RWPE1 (cell line): ENCODE data around the gene MYOG.

Experiments used
- CTCF ChIA-PET: fragments of 350-600 bp; sonication (Branson Sonifier 250); formaldehyde crosslinking; extraction: SDS; loops from one replicate; lab custom pipeline; 2021; lab: Yijun Ruan, JAX
- POLR2A ChIA-PET: fragments of 400-600 bp; formaldehyde crosslinking; extraction: SDS; loops from one replicate; lab custom pipeline; 2020; ENCODE audit warnings: antibody characterized with exemption; ENCODE audit not compliant: low non-redundant PET; lab: Yijun Ruan, JAX
- DNase-seq: peaks from one replicate; pipeline ENCODE4 v3.0.0; 2012; ENCODE audit warnings: low spot score
- H3K27ac ChIP-seq: fragments of 450-650 bp; 2 replicates; pipeline ENCODE4 v1.5.1; 2017
- TF ChIP-seq, protein P1 (sequence below): fragments of 450-650 bp; conservative IDR thresholded peaks from 2 replicates; pipeline ENCODE4 v1.5.1; 2017; ENCODE audit warnings: low read depth, mild to moderate bottlenecking

The MYOG gene

DNA sequence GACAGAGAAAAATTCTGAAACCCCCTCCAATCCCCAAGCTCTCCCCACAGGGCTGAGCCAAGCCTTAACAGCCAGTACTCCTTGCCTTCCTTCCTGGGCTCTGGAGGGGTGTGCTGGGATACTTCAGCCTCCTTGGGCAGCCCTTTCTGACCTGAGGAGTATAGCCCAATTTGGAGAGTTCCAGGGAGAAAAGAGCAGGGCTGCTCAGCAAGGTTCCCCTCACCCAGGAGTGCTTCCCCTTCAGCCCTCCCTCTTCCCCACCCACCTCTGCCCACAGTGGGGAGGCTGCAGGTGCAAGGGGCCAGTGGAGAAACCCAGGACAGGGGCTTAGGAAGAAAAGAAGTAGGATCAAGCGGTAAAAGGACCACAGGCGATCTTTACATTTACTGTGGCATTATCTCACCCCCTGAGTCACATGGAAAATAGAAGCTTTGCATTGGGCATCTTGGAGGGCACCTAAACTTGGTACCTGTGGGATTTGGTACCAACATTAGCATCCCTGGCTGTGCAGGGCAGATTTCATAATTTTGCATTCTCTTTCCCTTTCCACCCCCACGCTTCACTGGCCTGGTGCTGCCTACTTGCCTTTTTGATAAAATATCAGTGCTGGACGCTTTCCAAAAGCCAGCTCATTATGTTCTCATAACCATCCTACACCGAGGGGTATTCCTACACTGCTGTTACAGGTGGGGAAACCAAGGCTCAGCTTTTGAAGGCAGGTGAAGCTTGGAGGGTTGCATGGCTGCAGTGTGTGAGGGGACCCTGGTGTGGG is 38.9 kb upstream of the MYOG start:
- TF ChIP-seq, protein P1, sequence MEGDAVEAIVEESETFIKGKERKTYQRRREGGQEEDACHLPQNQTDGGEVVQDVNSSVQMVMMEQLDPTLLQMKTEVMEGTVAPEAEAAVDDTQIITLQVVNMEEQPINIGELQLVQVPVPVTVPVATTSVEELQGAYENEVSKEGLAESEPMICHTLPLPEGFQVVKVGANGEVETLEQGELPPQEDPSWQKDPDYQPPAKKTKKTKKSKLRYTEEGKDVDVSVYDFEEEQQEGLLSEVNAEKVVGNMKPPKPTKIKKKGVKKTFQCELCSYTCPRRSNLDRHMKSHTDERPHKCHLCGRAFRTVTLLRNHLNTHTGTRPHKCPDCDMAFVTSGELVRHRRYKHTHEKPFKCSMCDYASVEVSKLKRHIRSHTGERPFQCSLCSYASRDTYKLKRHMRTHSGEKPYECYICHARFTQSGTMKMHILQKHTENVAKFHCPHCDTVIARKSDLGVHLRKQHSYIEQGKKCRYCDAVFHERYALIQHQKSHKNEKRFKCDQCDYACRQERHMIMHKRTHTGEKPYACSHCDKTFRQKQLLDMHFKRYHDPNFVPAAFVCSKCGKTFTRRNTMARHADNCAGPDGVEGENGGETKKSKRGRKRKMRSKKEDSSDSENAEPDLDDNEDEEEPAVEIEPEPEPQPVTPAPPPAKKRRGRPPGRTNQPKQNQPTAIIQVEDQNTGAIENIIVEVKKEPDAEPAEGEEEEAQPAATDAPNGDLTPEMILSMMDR, result no peak
- peak; percentile 72 for DNase-seq
- ChIA-PET CTCF (interaction anchor here (0.8 to 2.5 kb wide), 2 partner anchors 40 to 85 kb away, joined by 3 to 15 read pairs; no protein-coding TSS in a partner anchor), POLR2A (no interaction called here)
- H3K27ac ChIP-seq, result no peak overlapping the region

DNA sequence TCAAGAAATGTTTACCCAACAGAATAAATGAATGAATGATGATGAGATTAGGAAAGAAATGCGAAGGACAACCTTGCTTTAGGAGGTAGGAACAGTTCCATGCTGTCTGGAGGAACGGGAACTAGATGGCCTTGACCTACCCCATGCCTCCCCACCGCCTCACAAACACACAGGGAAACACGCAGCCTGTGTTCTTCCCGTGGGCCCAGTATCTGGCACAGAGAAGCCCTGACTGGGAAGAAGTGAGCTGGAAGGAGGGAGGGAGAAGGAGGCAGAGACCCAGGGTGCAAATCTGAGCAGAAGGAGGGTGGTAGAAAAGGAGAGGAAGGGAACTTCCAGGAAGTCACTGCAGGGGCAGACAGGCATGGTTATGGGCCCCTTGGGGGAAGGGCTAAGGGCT is 38.2 kb upstream of the MYOG start:
- no peak overlapping the region for H3K27ac ChIP-seq
- TF ChIP-seq, protein P1, result no peak
- no peak for DNase-seq
- ChIA-PET POLR2A (no interaction called here), CTCF (no interaction called here)

DNA sequence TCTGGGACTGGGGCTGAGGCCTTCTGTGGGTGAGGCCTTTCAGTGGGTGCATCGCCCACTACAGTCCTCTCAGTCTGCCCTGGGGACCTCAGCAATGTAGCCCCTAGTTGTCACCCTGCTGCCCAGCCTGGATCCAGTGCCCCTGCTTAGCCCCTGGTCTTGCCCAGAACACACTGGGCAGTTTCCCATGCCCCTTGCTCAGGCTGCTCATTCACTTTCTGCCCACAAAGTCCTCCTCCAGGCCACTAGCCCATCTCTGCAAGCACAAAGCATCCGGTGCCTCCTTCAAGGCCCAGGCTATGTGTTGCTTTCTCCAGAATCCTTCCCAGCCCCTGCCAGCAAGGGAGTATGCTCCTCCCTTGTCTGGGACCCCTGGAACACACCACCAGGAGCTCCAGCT is 36.3 kb upstream of the MYOG start:
- TF ChIP-seq, protein P1, result no peak
- H3K27ac ChIP-seq, result no peak overlapping the region
- ChIA-PET POLR2A (no interaction called here), CTCF (interaction anchor here (0.6 to 2.8 kb wide), 3 partner anchors 50 to 463 kb away, joined by 4 to 18 read pairs (median 6); no protein-coding TSS in a partner anchor)
- DNase-seq, result no peak

DNA sequence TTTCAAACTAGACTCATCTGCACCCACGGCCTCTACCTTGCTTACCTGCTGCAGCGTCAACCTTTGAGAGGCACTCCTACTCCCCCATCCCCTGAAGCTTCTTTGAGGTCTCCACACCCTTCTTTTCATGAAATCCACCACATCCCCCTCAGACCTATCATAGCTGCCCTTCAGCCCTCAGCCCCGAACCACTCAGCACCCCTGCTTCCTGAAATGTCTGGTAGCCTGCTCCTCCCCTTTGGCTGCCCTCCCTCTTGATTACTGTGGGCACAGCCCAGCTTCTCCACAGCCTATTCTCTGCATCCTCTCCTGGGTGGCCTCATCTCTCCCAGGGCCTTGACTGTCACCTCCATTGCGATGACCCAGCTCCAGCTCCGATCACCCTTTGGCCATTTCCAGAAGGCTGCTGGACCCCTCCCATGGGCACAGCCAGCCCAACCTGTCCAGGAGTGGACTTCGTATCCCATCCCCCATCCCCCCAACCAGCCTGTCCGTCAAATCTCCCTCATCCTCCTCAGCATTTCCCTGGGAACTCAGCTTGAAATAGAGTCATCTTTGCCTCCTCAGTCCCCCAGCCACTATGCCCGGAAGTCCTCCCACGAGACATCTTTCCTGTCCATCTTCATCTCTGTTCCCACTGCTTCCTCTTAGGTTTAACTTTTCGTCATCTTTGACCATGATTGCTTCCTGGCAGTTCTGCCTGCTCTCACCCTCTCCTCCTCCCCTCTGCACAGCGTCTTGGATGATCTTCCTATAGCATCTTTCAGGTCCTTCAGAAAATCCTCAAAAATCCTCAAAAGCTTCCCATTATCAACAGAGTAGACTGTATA is 35.6 kb upstream of the MYOG start:
- H3K27ac ChIP-seq, result no peak overlapping the region
- TF ChIP-seq, protein P1, result no peak
- CTCF ChIA-PET, result interaction anchor here (0.5 to 2.8 kb wide), 8 partner anchors 49 to 464 kb away, joined by 3 to 18 read pairs (median 4); no protein-coding TSS in a partner anchor
- POLR2A ChIA-PET, result no interaction called here
- DNase-seq, result no peak

DNA sequence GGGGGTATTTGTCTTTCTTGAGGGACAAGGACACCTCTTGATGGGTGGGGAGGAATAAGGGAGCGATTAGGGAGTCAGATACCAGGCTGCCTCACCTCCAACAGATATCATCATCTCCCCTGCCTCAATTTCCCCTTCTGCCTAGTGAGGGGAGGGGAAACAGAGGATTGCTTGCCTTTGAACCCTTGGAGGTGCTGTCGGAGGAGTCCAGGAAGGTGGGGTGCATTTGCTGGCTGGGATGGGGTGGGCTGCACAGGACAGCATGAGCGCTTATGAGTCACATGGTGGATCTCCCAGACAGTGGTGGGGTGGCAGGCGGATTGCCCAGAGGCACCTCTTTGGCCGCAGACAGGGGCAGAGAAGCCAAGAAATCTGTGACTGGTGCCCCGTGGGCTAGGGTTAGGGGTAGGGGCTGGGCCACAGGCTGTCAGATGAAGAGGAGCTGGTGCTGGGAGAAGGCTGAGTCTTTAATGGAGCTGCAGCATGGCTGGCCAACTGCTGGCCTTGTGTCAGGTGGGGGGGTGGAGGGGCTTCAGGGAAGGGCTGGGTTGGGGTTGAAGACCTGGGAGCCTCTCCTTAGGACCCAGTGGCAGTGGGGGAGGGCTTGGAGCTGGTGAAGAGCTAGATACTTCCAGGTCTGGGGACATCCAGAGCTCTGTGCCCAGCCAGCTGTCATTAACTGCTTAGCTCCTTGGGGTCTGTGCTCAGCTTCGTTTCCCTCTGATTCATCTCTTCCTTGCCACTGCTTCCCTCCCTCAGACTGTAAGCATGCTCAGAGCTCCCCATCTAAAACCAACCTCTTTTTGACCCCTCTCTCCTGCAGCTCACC is 34.7 kb upstream of the MYOG start:
- no peak overlapping the region for H3K27ac ChIP-seq
- CTCF ChIA-PET, result interaction anchor here (0.6 to 2.8 kb wide), 7 partner anchors 50 to 147 kb away, joined by 3 to 18 read pairs (median 3); no protein-coding TSS in a partner anchor
- POLR2A ChIA-PET, result interaction anchor here (0.6 kb wide), 1 partner anchor 21 kb away, joined by 4 read pairs; no protein-coding TSS in a partner anchor
- TF ChIP-seq, protein P1, result no peak
- no peak for DNase-seq
